GM21423 (cell line): ENCODE results near the gene KCTD5.

Source experiments
- ATAC-seq: cut with Tn5 transposase; IDR thresholded peaks from one replicate; pipeline ENCODE4 v1.9.1; 2021; ENCODE audit warnings: mild to moderate bottlenecking, moderate library complexity; ENCODE audit not compliant: unreplicated experiment

The KCTD5 gene

GRCh38 chr16:2708955-2709587 lies 26.7 kb downstream of the KCTD5 start:
- ATAC-seq = no peak

- ATAC-seq = no peak
Measured at GRCh38 chr16:2709588-2709984, 27.3 kb downstream of the KCTD5 start.

- no peak for ATAC-seq
Measured at GRCh38 chr16:2710021-2710710, 27.8 kb downstream of the KCTD5 start.

GRCh38 chr16:2710711-2711231 lies 28.4 kb downstream of the KCTD5 start:
- ATAC-seq = no peak

GRCh38 chr16:2711370-2712062 lies 29.2 kb downstream of the KCTD5 start:
- no peak for ATAC-seq

GRCh38 chr16:2712063-2712441 lies 29.7 kb downstream of the KCTD5 start:
- no peak for ATAC-seq

DNA sequence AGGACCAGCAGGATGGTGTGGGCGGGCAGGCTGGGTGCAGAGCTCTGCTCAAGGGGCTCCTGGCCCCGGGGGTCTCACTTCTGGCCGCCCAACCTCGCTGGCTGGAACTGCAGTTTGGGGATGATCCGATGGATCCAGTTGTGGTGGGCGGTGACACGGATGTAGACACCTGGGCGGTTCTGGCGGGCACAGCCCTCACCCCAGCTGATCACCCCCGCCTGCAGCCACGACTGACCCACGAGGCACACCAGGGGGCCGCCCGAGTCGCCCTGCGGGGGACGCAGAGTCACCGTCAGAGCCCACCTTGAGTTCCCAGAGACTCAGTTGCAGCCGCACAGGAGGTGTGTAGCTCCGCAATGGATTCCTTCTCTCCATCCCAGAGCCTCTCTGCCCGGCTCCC lies 30.2 kb downstream of the KCTD5 start:
- ATAC-seq = no peak

DNA sequence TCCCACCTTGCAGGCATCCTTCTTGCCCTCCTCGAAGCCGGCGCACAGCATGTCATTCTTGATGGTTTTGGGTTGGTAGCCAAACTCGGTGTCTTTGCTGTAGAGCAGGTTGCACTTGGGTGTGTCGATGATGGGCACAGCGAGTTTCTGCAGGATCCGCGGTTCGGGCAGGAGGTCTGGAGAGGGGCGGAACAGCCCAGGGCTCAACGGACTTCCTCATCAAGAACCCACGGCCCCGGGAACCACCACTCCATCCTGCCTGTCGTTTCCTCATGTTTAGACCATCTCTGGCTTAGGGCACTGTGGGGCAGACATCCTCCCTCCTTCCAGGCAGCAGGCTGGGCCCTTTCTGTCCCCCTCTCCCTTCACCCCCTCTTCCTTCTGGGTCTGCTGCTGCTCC lies 31.2 kb downstream of the KCTD5 start:
- no peak for ATAC-seq

GRCh38 chr16:2713985-2714774 lies 31.9 kb downstream of the KCTD5 start:
- ATAC-seq = no peak

DNA sequence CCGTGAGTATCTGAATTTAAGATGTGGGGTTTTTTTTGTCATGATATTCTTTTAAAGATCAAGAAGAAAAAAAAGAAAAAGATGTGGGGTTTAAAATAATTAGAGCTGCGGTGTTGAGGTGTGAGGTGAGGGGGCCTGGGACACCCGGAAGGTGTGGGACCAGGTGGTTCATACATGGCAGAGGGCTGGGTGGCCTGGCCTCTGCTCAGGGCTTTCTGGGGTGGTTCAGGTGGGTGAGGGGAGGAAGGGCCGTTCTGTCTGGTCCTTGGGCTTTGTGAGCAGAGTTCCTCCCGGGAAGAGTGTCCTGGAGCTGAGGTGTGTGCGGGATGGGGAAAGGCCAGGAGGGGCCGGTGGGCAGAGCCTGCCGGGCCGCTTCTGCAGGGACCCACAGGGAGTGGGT lies 32.7 kb downstream of the KCTD5 start:
- no peak for ATAC-seq

GRCh38 chr16:2715519-2715918 lies 33.2 kb downstream of the KCTD5 start:
- ATAC-seq = no peak

- no peak for ATAC-seq
Measured at GRCh38 chr16:2715966-2716885, 33.9 kb downstream of the KCTD5 start.

- no peak for ATAC-seq
Measured at GRCh38 chr16:2716948-2717347, 34.6 kb downstream of the KCTD5 start.

DNA sequence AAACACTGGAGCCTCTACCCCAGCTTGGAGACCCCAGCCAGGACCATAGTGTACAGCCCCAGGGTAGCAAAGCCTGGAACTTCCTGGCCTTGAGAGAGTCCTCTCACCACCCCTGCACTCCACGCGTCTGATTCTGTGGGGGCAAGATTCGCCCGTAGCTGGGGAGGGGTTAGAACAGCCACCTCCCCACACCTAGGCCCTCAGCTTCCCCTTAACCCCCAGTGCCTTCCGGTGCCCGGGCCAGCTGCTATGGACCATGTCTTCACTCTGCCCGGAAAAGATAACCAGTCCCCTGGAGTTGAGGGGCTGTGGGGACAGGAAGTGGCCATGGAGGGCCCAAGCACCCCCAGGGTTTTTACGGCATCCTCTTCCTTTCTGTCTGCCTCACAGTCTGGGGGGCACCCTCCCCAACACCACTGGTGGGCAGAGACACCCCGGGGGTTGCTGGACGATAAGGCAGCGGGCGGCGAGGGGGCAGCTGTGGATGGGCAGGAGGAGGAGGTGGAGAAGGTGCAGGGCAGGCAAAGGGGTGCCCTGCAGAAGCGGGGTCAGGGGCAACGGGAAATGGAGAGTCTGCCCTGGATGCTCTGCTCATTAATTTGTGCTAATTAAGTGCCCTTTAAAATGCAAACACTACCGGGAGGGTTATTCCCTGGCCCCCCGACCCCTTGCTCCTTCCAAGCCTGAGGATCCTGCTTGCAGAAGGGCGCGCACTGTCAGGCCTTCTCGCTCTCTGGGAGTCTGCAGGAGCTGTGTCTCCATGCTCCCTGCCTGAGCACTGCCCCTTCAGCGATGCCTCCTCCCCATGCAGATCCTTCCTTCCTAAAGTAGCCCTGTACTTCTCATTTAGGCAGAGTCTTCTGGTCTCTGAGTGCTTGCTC lies 35.3 kb downstream of the KCTD5 start:
- no peak for ATAC-seq

DNA sequence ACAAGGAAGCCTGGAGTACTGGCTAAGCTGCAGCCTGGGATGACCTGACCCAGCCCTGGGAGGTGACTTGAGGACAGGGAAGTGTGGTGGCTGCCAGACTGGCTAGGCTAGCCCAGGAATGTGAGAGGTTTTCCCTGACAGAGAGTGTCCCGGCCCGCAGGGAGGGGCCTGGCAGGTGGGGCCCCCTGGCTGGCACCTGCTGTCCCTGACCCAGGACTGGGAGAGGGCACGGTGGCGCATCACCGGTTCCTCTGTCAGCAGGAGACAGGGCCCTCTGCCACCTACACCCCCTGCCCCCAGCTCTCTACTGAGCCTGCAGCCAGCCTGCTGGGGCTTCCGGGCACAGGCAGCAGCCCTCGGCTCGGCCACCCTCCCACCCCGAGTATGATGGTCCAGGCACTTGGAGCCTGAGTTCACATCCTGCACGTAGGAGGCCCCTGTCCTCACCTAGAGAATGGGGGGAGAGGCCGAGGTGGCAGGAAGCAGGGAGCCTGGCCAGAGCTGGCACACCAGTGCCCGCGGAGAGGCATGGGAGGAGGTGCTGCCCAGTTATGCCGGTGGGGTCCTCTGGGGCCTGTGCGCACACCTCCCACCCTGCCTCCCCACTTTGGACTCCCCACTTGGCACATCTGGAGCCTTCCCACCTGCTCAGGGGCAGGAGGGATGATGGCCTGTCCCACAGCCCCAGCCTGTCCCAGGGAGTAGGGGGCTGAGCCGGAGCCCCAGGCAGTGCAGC lies 37.2 kb downstream of the KCTD5 start:
- no peak for ATAC-seq

- no peak for ATAC-seq
Measured at GRCh38 chr16:2720064-2720457, 37.7 kb downstream of the KCTD5 start, which contains the start of gene PRSS27. Gene PRSS27 (minus strand): TSS chr16:2720224. CDS start chr16:2720160, 64 bp downstream.

DNA sequence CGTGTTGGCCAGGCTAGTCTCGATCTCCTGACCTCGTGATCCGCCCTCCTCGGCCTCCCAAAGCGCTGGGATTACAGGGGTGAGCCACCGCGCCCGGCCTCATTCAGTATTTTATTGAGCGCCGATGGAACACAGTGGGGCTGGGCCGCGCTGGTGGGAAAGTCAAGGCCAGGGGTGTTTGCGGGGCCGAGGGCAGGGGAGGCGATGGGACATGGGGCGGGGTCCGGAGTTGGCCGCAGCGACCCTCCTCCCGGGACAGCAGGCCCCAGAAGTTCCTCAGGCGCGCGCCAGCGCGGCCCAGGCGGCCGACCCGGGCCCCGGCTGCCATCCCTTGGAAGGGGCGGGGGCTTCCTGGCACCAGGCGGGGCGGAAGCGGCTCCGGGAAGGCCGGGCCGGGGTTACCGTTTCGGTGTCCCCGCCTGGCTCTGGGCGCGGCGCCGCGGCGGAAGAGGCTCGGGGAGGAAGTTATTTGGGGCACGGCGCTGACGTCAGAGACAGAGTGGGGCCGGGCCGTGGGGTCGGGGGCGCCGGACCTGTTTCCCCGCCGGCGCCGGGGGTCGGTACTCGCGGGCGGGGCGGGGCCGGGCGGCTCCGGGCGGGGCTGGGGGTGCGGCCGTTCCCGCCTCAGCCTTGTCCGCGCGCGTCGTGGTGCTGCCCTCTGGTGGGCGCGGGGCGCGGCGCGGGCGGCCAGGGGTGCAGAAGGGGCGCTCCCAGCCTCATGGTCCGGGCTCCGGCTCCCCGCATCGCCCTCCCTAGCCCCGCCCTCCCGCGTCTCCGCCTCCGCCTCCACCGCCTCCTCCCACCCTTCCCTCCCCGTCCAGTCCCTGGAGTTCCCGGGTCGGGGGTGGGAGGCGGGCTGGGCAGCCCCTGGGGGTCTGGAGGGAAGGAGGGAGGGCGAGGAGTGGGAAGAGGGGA lies 38.7 kb downstream of the KCTD5 start:
- peak; percentile 68 for ATAC-seq
